Neural crest cell (in vitro differentiated cells): ENCODE data around the gene KCNMA1. TPM values are rescaled to one million over a fixed set of nuclear protein-coding genes. Genes with fewer than 3 reads are reported as not detected.

Source experiments
- DNase-seq: peaks from one replicate; pipeline ENCODE4 v3.0.0; 2021; ENCODE audit warnings: low read depth, mixed read lengths, low spot score
- H3K27ac Mint-ChIP-seq: one replicate; pipeline ENCODE4 v1.8.0; 2021; ENCODE audit warnings: mild to moderate bottlenecking, mixed read lengths; ENCODE audit not compliant: unreplicated experiment
- H3K27me3 Mint-ChIP-seq: 2 replicates; pipeline ENCODE4 v1.8.0; 2021; ENCODE audit warnings: low read depth, mild to moderate bottlenecking, mixed read lengths
- H3K36me3 Mint-ChIP-seq: 2 replicates; pipeline ENCODE4 v1.8.0; 2021; ENCODE audit warnings: low read depth, mild to moderate bottlenecking, mixed read lengths
- H3K4me1 Mint-ChIP-seq: 2 replicates; pipeline ENCODE4 v1.8.0; 2021; ENCODE audit warnings: mixed read lengths
- H3K4me3 Mint-ChIP-seq: one replicate; pipeline ENCODE4 v1.8.0; 2021; ENCODE audit warnings: mild to moderate bottlenecking, mixed read lengths
- H3K9me3 Mint-ChIP-seq: 2 replicates; pipeline ENCODE4 v1.8.0; 2021; ENCODE audit warnings: mixed read lengths
- total RNA-seq: library from RNA; stranded (reverse); gene quantifications from 2 replicates; pipeline ENCODE4 v1.2.1, GENCODE V29; 2021
- TF ChIP-seq, protein P1 (sequence below): fragments of 200-600 bp; sonication (generic); conservative IDR thresholded peaks from 2 replicates; pipeline ENCODE4 v1.5.0; 2021; ENCODE audit warnings: antibody characterized with exemption, mild to moderate bottlenecking

Gene KCNMA1
- total RNA-seq, 1 donor from 2014 or later, result 1.7 TPM

DNA sequence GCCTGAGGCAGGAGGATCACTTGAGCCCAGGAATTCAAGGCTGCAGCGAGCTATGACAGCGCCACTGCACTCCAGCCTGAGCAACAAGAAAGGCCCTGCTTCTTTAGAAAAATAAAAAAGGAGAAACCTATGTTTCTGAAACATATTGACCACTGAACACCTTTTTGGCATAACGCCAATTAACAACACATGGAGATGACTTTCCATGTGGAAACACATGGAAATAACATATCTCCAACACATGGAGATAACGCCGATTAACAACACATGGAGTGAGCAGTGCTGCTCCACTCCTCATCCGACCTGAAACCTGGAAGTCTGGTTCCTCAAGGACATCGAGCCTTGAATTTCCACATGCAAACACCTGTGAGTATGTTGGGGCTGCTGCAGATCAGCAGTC is 126.9 kb downstream of the KCNMA1 start:
- no peaks in the 10 kb centered on the region for H3K36me3 Mint-ChIP-seq
- H3K27me3 Mint-ChIP-seq, result peaks cover 10% of the 10 kb centered on the region
- H3K4me3 Mint-ChIP-seq, result no peak overlapping the region
- no peak for DNase-seq
- TF ChIP-seq, protein P1, sequence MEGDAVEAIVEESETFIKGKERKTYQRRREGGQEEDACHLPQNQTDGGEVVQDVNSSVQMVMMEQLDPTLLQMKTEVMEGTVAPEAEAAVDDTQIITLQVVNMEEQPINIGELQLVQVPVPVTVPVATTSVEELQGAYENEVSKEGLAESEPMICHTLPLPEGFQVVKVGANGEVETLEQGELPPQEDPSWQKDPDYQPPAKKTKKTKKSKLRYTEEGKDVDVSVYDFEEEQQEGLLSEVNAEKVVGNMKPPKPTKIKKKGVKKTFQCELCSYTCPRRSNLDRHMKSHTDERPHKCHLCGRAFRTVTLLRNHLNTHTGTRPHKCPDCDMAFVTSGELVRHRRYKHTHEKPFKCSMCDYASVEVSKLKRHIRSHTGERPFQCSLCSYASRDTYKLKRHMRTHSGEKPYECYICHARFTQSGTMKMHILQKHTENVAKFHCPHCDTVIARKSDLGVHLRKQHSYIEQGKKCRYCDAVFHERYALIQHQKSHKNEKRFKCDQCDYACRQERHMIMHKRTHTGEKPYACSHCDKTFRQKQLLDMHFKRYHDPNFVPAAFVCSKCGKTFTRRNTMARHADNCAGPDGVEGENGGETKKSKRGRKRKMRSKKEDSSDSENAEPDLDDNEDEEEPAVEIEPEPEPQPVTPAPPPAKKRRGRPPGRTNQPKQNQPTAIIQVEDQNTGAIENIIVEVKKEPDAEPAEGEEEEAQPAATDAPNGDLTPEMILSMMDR, result no peak
- no peak overlapping the region for H3K27ac Mint-ChIP-seq
- H3K9me3 Mint-ChIP-seq, result no peaks in the 10 kb centered on the region
- H3K4me1 Mint-ChIP-seq, result peaks cover 29% of the 10 kb centered on the region

DNA sequence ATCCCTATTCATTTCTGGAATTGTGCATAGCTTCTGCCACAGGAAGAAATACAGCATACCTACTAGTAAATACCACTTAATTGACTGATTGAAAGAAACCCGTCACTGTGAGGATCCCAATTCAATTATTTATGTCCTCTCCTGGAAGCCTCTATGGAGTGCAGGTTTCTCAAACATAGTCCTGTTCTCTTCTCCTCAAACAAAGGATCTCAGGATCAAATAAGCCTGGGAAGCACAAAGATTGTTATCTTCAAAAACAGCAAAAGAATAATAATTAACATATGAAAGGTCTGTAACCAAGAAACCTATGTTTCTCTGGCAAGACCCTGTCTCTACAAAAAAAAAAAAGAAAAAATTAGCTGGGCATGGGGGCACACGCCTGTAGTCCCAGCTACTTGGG is 127.3 kb downstream of the KCNMA1 start:
- Mint-ChIP-seq H3K27ac (no peak overlapping the region), H3K9me3 (no peaks in the 10 kb centered on the region), H3K4me3 (no peak overlapping the region), H3K4me1 (peaks cover 29% of the 10 kb centered on the region), H3K27me3 (peaks cover 14% of the 10 kb centered on the region), H3K36me3 (no peaks in the 10 kb centered on the region)
- no peak for DNase-seq
- TF ChIP-seq, protein P1, result no peak

DNA sequence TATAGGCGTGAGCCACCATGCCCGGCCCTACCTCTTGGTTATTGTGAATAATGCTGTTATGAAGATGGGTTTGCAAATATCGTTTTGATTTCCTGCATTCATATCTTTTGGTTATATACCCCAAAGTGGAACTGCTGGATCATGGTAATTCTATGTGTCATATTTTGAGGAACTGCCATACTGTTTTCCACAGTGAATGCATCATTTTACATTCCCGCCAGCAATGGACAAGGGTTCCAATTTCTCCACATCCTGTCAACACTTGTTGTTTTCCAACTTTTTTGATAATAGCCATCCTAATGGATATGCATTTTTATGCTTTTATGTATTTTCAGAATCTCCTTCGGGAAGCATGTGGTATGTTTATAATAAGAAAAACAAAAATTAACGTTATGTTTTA is 128.2 kb downstream of the KCNMA1 start:
- Mint-ChIP-seq H3K9me3 (no peaks in the 10 kb centered on the region), H3K4me1 (peaks cover 29% of the 10 kb centered on the region), H3K27me3 (peaks cover 15% of the 10 kb centered on the region), H3K36me3 (no peaks in the 10 kb centered on the region), H3K4me3 (no peak overlapping the region), H3K27ac (no peak overlapping the region)
- DNase-seq, result no peak
- TF ChIP-seq, protein P1, result no peak

DNA sequence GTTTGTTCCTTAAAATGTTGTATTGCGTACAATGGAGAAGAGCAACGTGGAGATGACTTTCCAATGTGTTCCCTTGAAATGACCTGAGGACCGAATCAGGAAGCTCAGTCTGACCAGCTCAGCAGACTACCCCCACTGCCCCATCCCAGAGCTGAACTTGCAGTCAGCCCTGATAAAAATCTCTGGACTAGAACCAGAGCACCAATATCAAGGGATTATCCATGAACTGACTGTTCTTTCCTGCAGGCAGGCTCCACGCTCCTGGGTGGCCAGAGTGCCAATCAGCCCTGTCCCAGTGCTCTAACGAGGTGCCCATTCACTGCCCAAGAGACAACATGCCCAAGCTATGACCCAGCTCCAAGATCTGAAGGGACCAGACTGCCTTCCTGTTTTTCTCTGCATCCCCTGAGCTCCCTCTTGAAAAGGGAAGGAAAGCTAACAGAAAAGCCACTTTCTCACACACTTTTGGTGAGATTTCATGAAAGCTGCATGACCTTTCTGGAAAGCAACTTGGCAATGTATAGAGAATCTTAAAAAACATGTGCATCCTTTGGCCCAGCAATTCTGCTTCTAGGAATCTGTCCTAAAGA is 130.2 kb downstream of the KCNMA1 start:
- Mint-ChIP-seq H3K27me3 (peaks cover 15% of the 10 kb centered on the region), H3K27ac (no peak overlapping the region), H3K36me3 (no peaks in the 10 kb centered on the region), H3K9me3 (no peaks in the 10 kb centered on the region), H3K4me1 (peaks cover 22% of the 10 kb centered on the region), H3K4me3 (no peak overlapping the region)
- DNase-seq, result no peak
- TF ChIP-seq, protein P1, result no peak

DNA sequence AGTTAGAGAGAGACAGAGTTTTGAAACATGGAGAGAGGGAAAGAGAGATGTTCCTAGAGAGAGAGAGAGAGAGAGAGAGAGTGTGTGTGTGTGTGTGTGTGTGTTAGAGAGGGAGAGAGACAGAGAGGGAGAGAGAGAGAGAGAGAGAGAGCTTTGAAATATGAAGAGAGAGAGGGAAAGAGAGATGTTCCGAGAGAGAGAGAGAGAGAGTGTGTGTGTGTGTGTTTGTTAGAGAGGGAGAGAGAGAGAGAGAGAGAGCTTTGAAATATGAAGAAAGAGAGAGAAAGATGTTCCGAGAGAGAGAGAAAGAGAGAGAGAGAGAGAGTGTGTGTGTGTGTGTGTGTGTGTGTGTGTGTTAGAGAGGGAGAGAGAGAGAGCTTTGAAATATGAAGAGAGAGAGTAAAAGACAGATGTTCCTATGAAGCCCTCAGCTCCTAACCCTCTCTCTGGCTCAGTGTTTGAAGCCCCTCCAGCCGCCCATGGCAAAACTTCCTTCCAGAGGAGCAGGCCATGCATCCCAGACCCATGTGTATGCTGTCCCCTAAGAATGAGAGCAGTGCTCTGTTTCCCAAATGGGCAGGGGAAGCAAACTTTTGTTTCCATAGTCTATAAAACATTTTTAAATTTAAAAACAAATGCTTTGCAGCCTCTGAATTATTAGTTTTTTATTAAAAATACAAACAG is 130.9 kb downstream of the KCNMA1 start:
- no peak overlapping the region for H3K27ac Mint-ChIP-seq
- DNase-seq, result no peak
- TF ChIP-seq, protein P1, result no peak
- H3K4me1 Mint-ChIP-seq, result peaks cover 15% of the 10 kb centered on the region
- H3K36me3 Mint-ChIP-seq, result no peaks in the 10 kb centered on the region
- peaks cover 15% of the 10 kb centered on the region for H3K27me3 Mint-ChIP-seq
- no peaks in the 10 kb centered on the region for H3K9me3 Mint-ChIP-seq
- H3K4me3 Mint-ChIP-seq, result no peak overlapping the region
